Kidney epithelial cell (primary cell): ENCODE results near the gene MEA1. TPM values are rescaled to one million over a fixed set of nuclear protein-coding genes. Genes with fewer than 3 reads are reported as not detected.

Source experiments
- DNase-seq: peaks from one replicate; pipeline ENCODE4 v3.0.0-alpha.2; 2010; ENCODE audit warnings: low read depth
- H3K27me3 ChIP-seq: 2 replicates; pipeline ENCODE4 v1.6.0; 2011; ENCODE audit warnings: low read length; ENCODE audit not compliant: control insufficient read depth, insufficient read depth
- H3K36me3 ChIP-seq: 2 replicates; pipeline ENCODE4 v1.5.1; 2011; ENCODE audit warnings: low read length; ENCODE audit not compliant: control insufficient read depth, insufficient read depth
- H3K4me3 ChIP-seq: 2 replicates; pipeline ENCODE4 v1.5.1; 2011; ENCODE audit warnings: low read depth, mild to moderate bottlenecking, control low read depth, low read length
- CTCF ChIP-seq: IDR thresholded peaks from 2 replicates; pipeline ENCODE4 v1.5.1; 2011; ENCODE audit warnings: mild to moderate bottlenecking, moderate library complexity, low read length, control low read depth, inconsistent platforms; ENCODE audit not compliant: insufficient read depth, poor library complexity, severe bottlenecking
- total RNA-seq: library from RNA; depleted of rRNA; stranded (reverse); fragments of >200 nt; gene quantifications from 2 replicates; pipeline ENCODE4 v1.2.3, GENCODE V29; 2015

The MEA1 gene
- total RNA-seq, 1 donor from 2014 or later = 65.2 TPM

- Histone ChIP-seq H3K27me3 (no peaks in the 10 kb centered on the region), H3K36me3 (peaks cover 7% of the 10 kb centered on the region)
- no peak for TF ChIP-seq CTCF
Measured at GRCh38 chr6:43036712-43037111, 23.0 kb upstream of the MEA1 start.

GRCh38 chr6:43035495-43036194 lies 21.9 kb upstream of the MEA1 start:
- no peak for TF ChIP-seq CTCF
- Histone ChIP-seq H3K4me3 (no peak overlapping the region), H3K27me3 (no peaks in the 10 kb centered on the region), H3K36me3 (peaks cover 7% of the 10 kb centered on the region)
- DNase-seq = no peak

More at GRCh38 chr6:43036712-43037111, 23.0 kb upstream of the MEA1 start:
- no peak overlapping the region for H3K4me3 ChIP-seq
- DNase-seq = no peak

- Histone ChIP-seq H3K36me3 (peaks cover 13% of the 10 kb centered on the region), H3K4me3 (no peak overlapping the region), H3K27me3 (no peaks in the 10 kb centered on the region)
- no peak for DNase-seq
- TF ChIP-seq CTCF = no peak
Measured at GRCh38 chr6:43034190-43034525, 20.4 kb upstream of the MEA1 start.

DNA sequence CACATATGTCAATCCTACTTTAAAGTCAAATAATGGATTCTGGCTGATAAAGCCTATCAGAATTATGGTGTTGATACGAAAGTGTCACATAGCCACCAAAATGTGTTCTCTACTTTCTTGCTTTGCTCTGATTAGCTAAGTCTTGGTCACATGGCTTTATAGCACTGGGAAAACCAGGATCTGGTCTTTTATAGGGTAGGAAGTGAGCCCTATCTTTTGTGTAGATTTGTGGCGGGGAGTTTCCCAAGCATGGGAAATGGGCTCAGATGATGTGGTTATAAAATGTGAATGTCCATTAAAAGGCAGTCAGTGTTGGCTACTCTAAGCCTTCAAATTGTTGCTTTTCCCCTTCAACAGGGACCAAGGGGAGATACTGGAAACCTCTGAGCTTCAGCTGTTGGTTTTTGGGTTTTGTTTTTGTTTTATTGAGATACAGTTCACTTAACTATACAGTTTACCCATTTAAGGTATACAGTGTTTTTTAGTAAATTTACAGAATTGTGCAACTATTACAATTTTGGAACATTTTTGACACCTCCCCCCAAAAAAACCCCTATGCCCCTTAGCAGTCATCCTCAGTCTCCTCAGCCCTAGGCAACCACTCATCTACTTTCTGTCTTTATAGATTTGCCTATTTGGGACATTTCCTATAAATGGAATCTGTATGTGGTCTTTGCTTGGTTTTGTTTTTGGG lies 19.9 kb upstream of the MEA1 start:
- DNase-seq = no peak
- no peak for TF ChIP-seq CTCF
- no peaks in the 10 kb centered on the region for H3K27me3 ChIP-seq
- H3K36me3 ChIP-seq = peaks cover 10% of the 10 kb centered on the region
- H3K4me3 ChIP-seq = no peak overlapping the region

- TF ChIP-seq CTCF = no peak
- no peak for DNase-seq
- H3K36me3 ChIP-seq = peaks cover 7% of the 10 kb centered on the region
- H3K27me3 ChIP-seq = no peaks in the 10 kb centered on the region
- no peak overlapping the region for H3K4me3 ChIP-seq
Measured at GRCh38 chr6:43032326-43032725, 18.6 kb upstream of the MEA1 start.
